ENCODE results near the gene SAT2. TPM values are rescaled to one million over a fixed set of nuclear protein-coding genes. Genes with fewer than 3 reads are reported as not detected.

SAT2 gene
- 18.7 and 37.4 TPM in 2 replicates for total RNA-seq

DNA sequence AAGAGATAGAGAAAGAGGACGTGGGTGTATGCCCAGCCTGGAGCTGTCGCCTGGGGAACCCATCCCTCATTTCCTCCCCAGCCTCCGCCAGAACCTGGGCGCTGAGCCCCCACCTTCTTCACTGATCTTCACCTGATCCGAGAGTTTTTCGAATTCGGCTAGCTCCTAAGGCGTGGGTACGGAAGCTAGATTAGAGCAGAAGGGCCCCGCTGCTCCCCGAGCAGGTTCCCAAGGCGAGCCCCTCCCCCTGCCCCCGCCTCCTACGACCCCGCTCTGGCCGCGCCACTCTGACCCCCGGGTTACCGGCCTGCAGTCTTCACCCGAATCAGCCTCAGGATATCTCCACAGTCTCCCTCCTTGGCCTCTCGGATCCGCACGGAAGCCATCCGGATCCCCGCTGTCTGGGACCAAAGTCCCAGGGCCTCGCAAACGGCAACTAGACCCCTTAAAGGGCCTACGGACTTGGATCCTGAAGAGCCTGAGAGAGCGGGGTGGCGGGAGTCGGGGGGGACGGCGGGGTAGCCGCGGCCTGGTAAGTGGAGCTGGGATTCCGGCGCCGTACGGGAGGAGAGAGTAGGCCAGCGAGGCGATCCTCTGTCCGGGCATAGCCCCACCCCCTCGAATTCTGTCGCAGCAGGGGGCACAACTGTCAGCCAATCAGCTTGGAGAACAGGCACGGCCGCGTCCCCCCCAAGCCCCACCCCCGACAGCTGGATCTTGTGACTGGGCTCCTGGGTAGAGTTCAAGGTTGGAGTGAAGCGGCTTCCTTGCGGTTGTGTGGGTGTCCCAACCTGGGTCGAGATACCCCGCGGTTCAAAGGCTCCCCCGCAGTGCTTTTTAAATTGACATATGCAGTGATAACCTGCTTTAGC is at the start of gene SAT2:
SAT2 (minus strand) TSS at position 572 of the 872 bp plus-strand sequence; CDS start at position 386, 186 bp downstream.

DNA sequence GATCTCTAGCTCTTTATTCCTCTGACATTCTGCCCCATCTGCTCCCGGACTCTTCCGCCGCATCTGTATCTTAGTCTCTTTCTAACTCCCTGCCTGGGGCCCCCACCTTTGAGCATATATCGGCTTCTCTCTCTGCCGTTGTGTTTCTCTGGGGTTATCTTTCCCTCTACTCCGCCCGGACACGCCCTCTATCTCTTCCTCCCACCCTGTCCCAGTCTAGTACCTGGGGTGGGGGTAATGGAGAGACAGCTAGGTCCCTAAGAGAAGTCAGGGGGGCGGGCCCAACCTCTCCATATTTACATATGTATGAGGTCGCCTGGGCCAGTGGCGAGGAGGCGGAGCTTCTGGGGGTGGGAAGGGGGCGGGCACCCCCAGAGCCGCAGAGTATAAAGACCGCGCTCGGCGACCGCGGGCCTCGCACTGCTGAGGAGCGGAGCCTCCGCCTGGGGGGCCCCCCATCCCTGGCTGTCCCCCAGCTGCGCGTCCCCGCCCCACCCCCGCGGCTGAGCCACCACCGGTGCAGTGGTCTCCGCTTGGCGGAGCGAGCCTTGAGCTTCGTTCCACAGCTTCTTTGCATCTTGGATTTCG is 23.0 kb upstream of the SAT2 start, which contains the start of gene ATP1B2:
ATP1B2 (plus strand) TSS at position 418 of the 588 bp plus-strand sequence. CDS start 593 bp downstream, outside the sequence.

GRCh38 chr17:7629939-7630571 is 2.4 kb upstream of the SAT2 start, which contains the start of gene SHBG:
Gene SHBG (plus strand): TSS chr17:7630135. CDS start chr17:7630173, 38 bp downstream.

GRCh38 chr17:7614425-7615264 is 13.0 kb downstream of the SAT2 start, which contains the start of gene FXR2:
Gene FXR2 (minus strand): TSS chr17:7614897. CDS start chr17:7614532, 365 bp downstream.

DNA sequence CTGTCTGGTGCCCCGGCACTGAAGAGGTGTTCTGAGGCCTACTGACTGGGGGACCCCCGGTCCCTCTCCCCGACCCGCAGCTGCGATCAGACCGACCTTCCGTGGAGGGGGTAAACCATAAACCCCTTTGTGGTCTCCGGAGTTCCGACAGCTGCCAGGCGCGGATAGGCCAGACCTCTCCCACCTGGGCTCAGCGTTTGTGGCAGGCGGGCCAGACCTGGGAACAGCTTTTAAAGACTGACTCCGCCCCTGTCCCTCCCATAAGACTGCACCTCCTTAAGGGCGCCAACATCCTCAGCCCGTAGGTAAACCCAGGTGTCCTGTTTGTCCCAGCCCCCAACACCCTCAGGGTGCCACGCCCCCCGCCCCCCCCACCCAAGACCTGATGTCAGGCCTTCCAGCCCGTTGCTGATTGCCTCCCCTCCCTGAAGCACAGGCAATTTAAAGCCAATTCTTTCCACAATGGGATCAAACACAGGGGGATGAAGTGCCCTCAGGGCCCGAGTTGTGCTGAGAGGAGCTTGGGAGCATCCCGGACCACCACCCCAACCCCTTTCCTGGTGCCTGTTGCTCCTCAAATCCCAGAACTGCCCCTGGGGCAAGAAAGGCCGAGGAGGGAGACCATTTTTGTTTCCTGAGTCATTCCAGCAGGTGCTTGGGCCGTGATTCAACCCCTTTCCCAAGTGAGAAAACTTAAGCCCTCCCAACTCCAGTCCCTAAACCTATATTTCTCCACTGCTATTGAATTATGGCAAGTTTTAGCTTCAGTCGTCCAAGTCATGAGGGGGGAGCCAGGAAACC is 37.5 kb downstream of the SAT2 start, which contains the start of gene SOX15:
SOX15 (minus strand) TSS at position 204 of the 801 bp plus-strand sequence. CDS start 418 bp downstream, outside the sequence.

DNA sequence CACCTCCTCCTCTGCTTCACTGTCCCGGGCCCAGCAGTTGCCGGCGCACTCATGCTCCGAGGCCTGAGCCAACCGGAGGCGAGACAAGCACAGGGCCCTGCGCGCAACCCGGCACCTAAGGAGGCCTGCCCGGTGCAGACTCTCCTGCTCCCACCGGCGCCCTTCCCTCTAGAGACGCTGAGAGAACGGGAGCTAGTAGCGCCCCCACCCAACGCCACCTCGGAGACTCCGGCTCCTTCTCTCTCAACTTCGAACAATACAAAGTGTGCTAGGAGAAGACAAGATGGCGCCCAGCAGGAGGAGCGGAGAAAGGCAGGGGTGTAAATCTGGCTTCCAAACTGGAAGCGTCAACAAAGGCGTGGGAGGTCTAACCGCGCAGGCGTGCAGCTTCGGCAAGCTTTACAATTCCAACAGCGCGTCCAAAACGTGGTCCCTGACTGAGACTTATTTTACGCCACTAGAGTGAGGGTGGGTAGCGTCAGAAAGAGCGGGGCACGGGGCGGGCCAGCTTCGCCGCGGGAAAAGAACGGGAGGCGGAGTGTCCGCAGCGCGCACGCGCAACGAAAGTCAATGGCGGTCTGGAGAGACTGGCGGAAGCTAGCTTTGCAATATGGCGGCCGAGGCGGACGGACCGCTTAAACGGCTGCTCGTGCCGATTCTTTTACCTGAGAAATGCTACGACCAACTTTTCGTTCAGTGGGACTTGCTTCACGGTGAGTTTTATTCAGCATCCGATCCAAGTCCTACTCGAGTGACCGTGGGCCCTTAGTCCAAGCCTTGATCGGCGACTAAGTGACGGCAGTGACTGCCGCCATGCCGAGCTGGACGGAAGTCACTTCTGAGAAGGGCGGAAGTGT is 44.1 kb downstream of the SAT2 start, which contains the start of gene MPDU1:
MPDU1 (plus strand) TSS at position 600 of the 857 bp plus-strand sequence; CDS start at position 611, 11 bp downstream.

DNA sequence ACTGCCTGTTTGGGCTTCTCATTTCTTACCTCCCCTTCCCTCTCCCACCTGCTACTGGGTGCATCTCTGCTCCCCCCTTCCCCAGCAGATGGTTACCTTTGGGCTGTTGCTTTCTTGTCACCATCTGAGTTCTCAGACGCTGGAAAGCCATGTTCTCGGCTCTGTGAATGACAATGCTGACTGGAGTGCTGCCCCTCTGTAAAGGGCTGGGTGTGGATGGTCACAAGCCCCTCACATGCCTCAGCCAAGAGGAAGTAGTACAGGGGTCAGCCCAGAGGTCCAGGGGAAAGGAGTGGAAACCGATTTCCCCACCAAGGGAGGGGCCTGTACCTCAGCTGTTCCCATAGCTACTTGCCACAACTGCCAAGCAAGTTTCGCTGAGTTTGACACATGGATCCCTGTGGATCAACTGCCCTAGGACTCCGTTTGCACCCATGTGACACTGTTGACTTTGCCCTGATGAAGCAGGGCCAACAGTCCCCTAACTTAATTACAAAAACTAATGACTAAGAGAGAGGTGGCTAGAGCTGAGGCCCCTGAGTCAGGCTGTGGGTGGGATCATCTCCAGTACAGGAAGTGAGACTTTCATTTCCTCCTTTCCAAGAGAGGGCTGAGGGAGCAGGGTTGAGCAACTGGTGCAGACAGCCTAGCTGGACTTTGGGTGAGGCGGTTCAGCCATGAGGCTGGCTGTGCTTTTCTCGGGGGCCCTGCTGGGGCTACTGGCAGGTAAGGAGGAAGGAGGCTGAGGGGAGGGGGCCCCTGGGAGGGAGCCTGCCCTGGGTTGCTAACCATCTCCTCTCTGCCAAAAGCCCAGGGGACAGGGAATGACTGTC is 48.4 kb downstream of the SAT2 start, which contains the start of gene CD68:
CD68 (plus strand) TSS at position 638 of the 833 bp plus-strand sequence; CDS start at position 678, 40 bp downstream.

Other genes with a start within 250 kb of the SAT2 start
- gene TNK1, start 246.7 kb downstream of the SAT2 start, total RNA-seq: 0.09 and 1.2 TPM in 2 replicates
- 22.3 and 65.3 TPM in 2 replicates for gene PLSCR3, start 233.3 kb downstream of the SAT2 start, total RNA-seq
- gene TMEM256, start 223.7 kb downstream of the SAT2 start, total RNA-seq: 34.6 and 80.8 TPM in 2 replicates
- gene NLGN2, start 220.0 kb downstream of the SAT2 start, total RNA-seq: 15.1 and 24.1 TPM in 2 replicates
- gene SPEM1, start 207.5 kb downstream of the SAT2 start, total RNA-seq: not detected in 2 replicates
- not detected in 2 replicates for gene SPEM2, start 202.2 kb downstream of the SAT2 start, total RNA-seq
- gene SPEM3, start 199.0 kb downstream of the SAT2 start, total RNA-seq: not detected in 2 replicates
- 1.8 and 3.6 TPM in 2 replicates for gene TMEM102, start 192.4 kb downstream of the SAT2 start, total RNA-seq
- 5.3 and 7.2 TPM in 2 replicates for gene FGF11, start 188.3 kb downstream of the SAT2 start, total RNA-seq
- gene CHRNB1, start 182.8 kb downstream of the SAT2 start, total RNA-seq: 3.4 and 6.2 TPM in 2 replicates
- gene ZBTB4, start 148.2 kb downstream of the SAT2 start, total RNA-seq: 19.6 and 28.2 TPM in 2 replicates
- not detected in 2 replicates for gene SLC35G6, start 146.4 kb downstream of the SAT2 start, total RNA-seq
- gene POLR2A, start 143.5 kb downstream of the SAT2 start, total RNA-seq: 89.1 and 138 TPM in 2 replicates
- gene TNFSF12, start 78.8 kb downstream of the SAT2 start, total RNA-seq: 7.4 and 16.3 TPM in 2 replicates
- 0.83 TPM in 1 of 2 replicates, not detected in the other for gene TNFSF13, start 69.1 kb downstream of the SAT2 start, total RNA-seq
- 64.1 and 68.3 TPM in 2 replicates for gene SENP3, start 65.9 kb downstream of the SAT2 start, total RNA-seq
- gene CD68, start 48.2 kb downstream of the SAT2 start, total RNA-seq: 5.6 and 14.5 TPM in 2 replicates
- gene MPDU1, start 44.0 kb downstream of the SAT2 start, total RNA-seq: 66.1 and 69.8 TPM in 2 replicates
- gene SOX15, start 37.7 kb downstream of the SAT2 start, total RNA-seq: 0.30 and 0.32 TPM in 2 replicates
- 50.5 and 56.3 TPM in 2 replicates for gene FXR2, start 12.9 kb downstream of the SAT2 start, total RNA-seq
- gene SHBG, start 2.3 kb upstream of the SAT2 start, total RNA-seq: 0.37 TPM in 1 of 2 replicates, not detected in the other
- not detected in 2 replicates for gene ATP1B2, start 23.1 kb upstream of the SAT2 start, total RNA-seq
- gene TP53, start 59.7 kb upstream of the SAT2 start, total RNA-seq: 31.2 and 43.6 TPM in 2 replicates
- 3.0 and 4.3 TPM in 2 replicates for gene WRAP53, start 60.7 kb upstream of the SAT2 start, total RNA-seq
- under 0.01 and 0.23 TPM in 2 replicates for gene EFNB3, start 77.4 kb upstream of the SAT2 start, total RNA-seq
- gene DNAH2, start 89.9 kb upstream of the SAT2 start, total RNA-seq: under 0.01 and 0.05 TPM in 2 replicates
- 7.1 and 10.9 TPM in 2 replicates for gene KDM6B, start 206.4 kb upstream of the SAT2 start, total RNA-seq
- gene TMEM88, start 227.2 kb upstream of the SAT2 start, total RNA-seq: 2.1 and 4.3 TPM in 2 replicates
- 25.0 and 85.2 TPM in 2 replicates for gene NAA38, start 229.7 kb upstream of the SAT2 start, total RNA-seq
- 13.4 and 17.2 TPM in 2 replicates for gene CYB5D1, start 230.2 kb upstream of the SAT2 start, total RNA-seq